Activated CD8-positive, alpha-beta memory T cell treated with anti-CD3 and anti-CD28 coated beads for 4 hours (primary cell): ENCODE results near the gene ZNF426.

Experiments used
- DNase-seq, 2 donors: peaks; one replicate each; pipeline ENCODE4 v3.0.0-alpha.2; 2020; ENCODE audit warnings: low read depth in 2 of 2

ZNF426 gene

DNA sequence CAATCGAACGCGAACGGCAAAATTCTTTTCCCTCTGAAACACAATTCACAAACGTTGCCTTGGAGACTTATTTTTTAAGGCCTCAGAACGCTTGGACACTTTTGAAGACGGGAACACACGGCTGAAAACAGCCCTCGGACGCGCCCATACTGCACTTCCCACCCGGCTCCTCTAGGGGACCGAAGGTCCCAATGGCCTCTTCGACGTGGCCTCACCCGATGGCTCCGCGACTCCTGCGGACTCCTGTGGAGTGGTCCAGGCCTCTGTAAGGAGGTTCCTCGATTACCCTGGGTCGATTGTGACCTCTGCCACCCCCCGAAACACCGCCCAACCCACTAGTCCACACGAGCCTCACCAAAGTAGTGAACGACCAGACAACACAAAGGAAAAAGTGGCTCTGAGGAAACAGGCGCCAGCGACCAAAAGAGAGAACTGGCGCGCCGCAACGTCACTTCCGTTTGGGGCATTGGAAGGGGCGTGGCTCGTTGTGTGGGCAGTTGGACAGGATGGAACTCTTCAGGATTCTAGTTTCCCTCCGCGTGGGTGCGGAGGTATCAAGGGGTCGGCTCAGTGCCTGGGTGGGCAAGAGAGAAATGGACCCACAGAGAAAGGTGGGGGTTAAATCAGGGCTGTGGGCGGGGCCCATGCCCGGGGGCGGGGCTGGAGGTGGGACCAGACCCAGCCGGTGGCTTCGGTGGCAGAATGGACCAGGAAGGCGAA lies 40.1 kb downstream of the ZNF426 start, which contains the start of gene ZNF560:
Gene ZNF560, minus strand, starts transcription at position 434 of the 720 bp plus-strand sequence. CDS start 23,303 bp downstream, outside the sequence.
- DNase-seq: no peak

DNA sequence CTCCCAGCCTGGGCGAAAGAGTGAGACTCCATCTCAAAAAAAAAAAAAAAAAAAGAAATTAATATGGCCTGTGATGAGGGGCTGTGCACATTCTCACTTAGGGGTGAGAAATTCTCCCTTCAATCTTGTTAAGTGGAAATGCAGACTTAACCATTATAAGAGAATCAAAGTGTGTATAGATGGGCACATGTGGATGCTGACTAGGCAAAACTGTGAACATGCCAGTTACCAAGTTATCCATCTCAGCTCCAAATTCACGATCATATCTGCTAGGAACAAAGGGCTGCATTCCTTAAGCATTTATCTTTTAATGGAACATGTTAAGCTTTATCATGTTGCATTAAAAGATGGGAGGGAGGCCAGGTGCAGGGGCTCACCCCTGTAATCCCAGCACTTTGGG lies 44.3 kb downstream of the ZNF426 start:
- DNase-seq: no peak

DNA sequence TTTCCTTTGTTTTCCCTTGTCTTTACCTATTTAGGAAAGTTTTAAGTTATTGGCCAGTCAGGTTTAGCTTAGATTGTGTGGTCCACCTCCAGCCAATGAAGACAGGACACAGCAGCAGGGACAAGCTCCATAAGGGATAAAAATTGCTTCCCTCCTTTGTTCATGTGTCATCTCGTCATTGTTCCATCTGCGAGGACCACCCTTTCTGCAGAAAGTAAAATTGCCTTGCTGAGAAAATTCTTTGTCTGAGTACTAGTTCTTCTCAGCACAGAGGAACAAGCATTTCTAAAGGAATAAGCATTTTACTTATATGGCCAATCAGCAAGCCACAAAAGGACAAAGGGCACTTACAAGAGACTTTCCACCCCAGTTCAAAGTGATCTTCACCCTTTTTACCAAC lies 51.4 kb downstream of the ZNF426 start:
- no peak for DNase-seq

DNA sequence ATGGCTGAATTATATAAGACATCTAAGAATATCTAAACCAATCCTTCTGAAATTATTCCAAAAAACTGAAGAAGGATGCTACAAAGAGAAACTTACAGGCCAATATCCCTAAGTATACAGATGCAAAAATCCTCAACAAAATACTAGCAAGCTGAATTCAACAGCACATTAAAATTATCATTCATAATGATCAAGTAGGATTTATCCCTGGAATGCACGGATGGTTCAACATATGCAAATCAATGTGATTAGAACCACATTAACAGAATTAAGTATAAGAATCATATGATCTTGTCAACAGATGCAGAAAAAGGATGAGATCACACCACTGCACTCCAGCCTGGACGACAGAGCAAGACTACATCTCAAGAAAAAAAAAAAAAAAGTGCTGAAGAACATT lies 53.3 kb downstream of the ZNF426 start:
- DNase-seq: no peak

DNA sequence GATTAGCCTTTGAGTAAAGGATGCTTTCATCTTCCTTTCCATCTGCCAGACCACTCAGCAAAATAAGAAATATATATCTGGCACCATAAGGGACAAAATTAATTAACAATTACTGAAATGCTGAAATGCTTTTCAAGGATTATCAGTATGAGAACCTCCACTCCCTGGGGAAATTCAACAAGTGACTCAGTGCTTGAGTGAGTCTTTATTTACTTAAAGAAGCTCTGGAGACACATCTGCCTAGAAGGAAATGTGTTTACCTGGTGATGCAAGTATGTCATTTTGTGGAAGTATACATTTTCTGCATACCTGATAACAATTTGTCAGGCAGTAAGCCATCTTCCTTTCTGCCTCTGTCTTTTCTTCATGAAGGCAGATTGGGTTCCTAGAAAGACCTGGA lies 63.5 kb downstream of the ZNF426 start:
- no peak for DNase-seq
